Head of caudate nucleus (tissue), 42 donors: Measurements from ENCODE around the gene LRP3.
"Not testable (repeated sequence)": the region's sequence is repeated elsewhere in the genome, so short reads cannot be mapped to it uniquely, and the experiment has no call there.

ENCODE experiments used
- DNase-seq, 42 donors: peaks; one replicate each; pipeline versions ENCODE4 v3.0.0 to v3.0.0-alpha.2; 2020 to 2021; ENCODE audit warnings: mixed read lengths in 7 of 42
- intact Hi-C: fragments of 100-400 bp; cut with DNase I; formaldehyde crosslinking; loops from one replicate; pipeline ENCODE4 v1.15.0; 2022

The LRP3 gene

GRCh38 chr19:33210266-33210940 is 16.3 kb downstream of the LRP3 start:
- no peak for DNase-seq

DNA sequence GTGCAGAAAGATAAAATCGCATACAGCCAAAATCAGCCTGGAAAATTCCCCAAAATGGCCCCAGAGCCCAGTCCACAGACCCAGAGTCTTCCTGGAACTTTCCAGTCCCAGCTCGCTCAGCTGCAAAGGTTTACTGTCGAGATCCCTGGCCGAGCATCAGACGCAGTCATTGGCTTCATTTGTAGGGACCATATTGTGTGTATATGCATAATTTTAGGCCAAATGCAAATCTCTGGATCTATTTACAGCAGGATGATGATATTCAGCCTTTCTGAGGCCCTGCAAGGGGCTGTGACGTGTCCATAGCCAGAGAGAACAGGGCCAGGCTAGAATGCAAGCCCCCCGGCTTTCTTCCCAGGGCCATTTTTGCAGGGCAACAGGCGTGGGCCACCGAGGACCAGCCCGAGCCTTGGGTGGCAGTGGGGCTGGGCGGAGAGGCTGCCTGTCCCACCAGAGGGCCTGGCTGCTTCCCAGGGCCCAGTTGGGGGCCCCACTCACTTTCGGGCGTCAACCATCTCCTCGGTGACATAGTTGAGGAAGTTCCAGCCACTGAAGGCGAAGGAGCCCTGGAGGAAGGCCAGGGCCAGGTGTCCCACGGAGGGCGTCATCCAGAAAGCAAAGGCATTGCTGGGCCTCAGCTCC is 17.8 kb downstream of the LRP3 start:
- intact Hi-C loops = no loop called here

More at GRCh38 chr19:33210266-33210940, 16.3 kb downstream of the LRP3 start:
- intact Hi-C loops = no loop called here

DNA sequence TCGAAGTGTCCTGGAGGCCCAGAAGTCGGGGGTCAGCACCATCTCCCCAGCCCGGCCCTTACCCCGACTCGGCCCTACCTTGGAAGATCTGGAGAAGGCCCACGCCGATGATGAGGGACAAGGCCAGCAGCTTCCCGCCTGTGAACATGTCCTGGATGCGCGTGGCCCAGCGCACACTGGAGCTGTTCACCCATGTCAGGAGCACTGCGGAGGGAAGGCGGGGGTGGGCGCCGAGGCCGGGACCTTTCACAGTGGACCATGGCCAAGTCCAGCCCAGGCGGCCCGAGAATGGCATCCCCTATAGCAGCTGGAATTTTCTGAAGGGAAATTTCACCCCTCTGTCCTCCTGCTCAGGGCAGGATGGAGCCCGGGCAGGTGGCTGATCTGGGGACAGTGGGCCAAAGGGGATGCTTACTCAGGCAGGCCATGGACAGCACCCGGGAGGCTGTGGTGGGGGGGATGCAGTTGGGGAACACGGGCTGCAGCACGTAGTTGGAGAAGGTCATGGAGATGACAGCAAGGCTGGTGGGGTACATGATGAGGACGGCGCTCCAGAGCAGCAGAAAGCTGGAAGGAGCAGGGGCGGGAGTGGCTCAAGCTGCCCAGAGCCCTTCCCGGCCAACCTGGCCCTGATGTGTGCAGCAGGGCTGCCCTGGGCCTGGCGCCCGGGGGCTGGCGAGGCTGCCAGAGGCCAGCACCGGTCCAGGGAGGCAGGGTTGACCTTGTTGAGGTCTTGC is 18.5 kb downstream of the LRP3 start:
- intact Hi-C loops = no loop called here
- peak in 5 of 42 donors; percentile 26 to 55 (median 50) for DNase-seq

More for the DNA sequence above, 17.8 kb downstream of the LRP3 start:
- DNase-seq = no peak

DNA sequence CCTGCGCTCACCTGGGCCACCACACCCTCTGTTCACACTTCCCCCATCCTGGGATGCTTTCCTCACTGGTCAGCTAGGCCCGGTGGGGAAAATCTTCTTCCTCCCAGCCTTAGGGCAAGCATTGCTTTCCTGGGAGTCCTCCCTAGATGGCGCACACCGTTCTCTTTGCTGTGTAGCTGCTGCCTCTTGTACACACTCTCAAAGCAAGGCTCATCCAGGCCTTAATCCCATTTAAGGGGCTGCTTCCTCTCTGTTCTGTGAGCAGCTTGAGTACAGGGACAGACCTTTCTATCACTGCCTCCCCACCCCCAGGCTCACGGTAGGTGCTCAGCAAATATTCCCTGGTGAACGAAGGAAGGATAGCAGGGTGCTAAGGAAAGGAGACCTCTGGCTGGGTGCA is 20.5 kb downstream of the LRP3 start:
- intact Hi-C loops = no loop called here

DNA sequence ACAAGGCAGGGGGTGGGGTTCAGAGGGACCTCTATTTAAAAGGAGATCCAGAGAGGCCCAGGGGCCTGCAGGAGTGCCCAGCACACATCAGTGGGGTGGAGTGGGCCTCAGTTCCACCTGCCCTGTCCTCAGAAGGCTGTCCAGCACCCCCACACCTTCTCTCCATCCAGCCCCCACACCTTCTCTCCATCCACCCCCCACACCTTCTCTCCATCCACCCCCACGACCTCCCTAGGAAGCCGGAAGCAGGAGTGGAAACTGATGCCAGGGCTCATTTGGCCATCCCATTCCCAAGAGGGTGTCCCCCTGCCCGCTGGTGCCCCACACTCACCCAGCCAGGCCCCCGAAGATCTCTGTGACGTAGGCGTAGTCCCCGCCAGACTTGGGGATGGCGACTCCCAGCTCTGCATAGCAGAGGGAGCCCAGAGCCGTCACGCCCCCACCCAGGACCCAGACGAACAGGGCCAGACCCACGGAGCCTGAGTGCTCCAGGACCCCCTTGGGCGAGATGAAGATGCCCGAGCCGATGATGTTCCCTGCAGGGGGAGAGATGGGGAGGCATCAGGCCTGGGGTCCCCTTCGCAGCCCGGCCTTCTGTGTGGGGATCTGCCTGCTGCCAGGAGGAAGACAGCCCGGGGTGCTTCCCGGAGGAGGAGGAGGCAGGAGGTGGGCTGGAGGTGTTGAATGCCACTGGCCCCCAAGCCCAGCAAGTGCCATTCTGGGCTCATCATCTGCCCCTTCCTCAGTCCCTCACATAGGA is 21.5 kb downstream of the LRP3 start:
- intact Hi-C loops = no loop called here
- DNase-seq = no peak

More for the DNA sequence above, 20.5 kb downstream of the LRP3 start:
- DNase-seq = no peak

- intact Hi-C loops = no loop called here
- DNase-seq = no peak
Observed at GRCh38 chr19:33216198-33216830, 22.2 kb downstream of the LRP3 start.

DNA sequence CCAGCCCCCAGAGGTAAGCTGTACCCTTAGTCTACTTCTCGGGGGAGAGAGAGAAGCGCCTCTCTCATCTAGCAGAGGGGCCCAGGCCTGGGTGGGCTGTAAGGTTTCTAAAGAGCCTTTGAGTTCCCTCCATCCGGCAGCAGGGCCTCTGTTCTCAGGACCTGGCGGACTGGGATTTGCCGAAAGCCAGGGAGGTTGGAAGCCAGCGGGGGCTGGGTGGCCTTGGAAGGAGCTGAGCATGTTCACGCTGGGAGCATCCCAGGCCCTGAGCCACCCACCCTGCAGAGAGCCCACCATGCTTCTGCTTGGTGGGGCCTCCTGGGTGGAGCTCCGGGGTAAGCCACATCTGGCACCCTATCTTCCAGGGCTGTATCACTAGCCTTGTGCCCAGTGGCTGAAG is 23.8 kb downstream of the LRP3 start:
- peak in 3 of 42 donors; percentile 36 to 64 (median 37) for DNase-seq
- intact Hi-C loops = no loop called here

GRCh38 chr19:33219261-33219815 is 25.2 kb downstream of the LRP3 start:
- peak in 7 of 42 donors; percentile 29 to 81 (median 42) for DNase-seq
- intact Hi-C loops = no loop called here

DNA sequence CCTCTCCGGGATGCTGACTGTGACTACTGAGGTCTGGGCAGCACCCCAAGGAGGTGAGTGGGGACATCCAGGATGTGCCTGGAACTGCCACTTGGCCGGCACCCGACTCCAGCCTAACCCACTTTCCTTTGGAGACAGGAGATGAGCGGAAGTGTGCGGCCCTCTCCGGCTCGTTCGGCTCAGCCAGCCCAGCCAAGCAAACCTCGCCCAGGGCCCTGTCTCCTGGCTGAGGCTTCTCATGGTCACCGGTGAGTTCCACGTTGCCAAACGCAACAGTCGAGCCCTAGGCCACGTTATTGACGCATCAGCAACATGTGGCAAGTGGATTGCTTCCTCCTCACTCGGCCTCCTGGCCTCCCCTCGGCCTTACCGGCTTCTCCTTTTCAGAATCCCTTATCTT is 26.0 kb downstream of the LRP3 start:
- no peak for DNase-seq
- intact Hi-C loops = no loop called here

DNA sequence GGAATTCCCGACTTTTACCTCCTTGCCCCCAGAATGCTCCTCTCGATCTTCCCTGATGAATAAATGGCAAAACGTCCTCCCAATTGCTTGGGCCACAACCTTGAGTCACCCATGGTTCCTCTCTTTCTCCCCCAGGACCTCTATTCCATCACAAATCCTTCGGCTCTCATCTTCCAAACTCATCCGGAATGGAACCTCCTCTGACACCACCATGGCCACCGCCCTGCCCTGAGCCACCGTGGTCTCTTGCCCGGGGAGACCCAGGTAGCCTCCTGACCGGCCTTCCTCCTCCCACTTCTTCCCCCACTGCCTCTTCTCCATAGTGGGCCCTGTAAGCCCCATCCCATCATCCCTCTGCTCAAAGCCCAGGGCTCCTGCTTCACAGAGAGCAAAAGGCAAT is 26.6 kb downstream of the LRP3 start:
- intact Hi-C loops = no loop called here
- DNase-seq = no peak

GRCh38 chr19:33221638-33222037 is 27.5 kb downstream of the LRP3 start:
- intact Hi-C loops = no loop called here
- DNase-seq = peak in 1 of 42 donors; percentile 46

- intact Hi-C loops, DNase-seq: not testable (repeated sequence)
Observed at GRCh38 chr19:33222255-33222654, 28.1 kb downstream of the LRP3 start.

GRCh38 chr19:33224694-33225457 is 30.7 kb downstream of the LRP3 start:
- no peak for DNase-seq
- intact Hi-C loops = no loop called here

DNA sequence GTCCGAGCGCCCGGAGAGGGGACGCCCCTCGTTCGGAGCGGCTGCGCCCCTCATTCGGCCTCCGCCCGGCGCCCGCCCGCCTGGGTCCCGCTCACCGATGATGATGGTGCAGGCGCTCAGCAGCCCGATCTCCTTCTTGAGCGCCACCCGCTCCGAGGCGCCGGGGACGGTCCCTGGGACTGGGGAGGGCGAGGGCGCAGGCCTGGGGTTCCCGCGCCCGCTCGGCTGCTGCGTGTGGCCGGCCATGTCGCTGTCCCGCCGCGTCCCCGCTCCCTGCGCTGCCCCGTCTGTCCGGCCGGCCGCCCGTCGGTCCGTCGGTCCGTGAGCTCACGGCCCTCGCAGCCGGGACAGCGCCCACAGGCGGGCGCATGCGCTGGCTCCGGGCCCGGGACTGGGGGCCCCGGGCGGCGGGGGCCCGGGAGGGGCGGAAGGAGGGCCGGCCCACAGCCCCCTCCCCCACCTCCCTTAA is 31.4 kb downstream of the LRP3 start, which contains the start of gene SLC7A10:
SLC7A10 (minus strand) TSS at position 393 of the 469 bp plus-strand sequence; CDS start at position 246, 147 bp downstream.
- no peak for DNase-seq
- intact Hi-C loops = no loop called here

- intact Hi-C loops = no loop called here
- DNase-seq = peak in 1 of 42 donors; percentile 61
Observed at GRCh38 chr19:33226550-33227241, 32.6 kb downstream of the LRP3 start.

DNA sequence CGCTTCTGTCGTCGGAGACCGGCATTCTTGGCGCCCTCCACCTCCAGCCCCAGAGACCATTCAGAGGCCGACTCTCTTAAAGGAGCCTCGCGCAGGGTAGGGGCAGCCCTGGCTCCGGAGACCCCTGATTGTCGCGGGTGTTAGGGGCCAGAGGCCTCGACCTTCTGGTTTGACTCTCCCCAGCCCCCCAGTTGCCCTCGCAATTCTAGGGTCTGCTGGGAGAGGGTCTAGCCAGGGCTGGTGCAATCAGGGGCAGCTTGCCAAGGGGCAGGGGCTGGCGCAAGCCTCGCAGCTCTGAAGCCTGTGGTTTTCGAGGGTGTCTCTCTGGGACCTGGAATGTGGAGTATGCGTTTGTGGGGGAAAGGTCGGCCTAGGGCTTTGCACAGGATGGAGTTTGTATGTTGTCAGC is 33.1 kb downstream of the LRP3 start:
- intact Hi-C loops = no loop called here
- DNase-seq = no peak
